Neuronal stem cell (in vitro differentiated cells): Measurements from ENCODE around the gene LILRB4.
"Not testable (repeated sequence)": the region's sequence is repeated elsewhere in the genome, so short reads cannot be mapped to it uniquely, and the experiment has no call there.

Experiments
- DNase-seq: peaks from one replicate; pipeline ENCODE4 v3.0.0-alpha.2; 2013; ENCODE audit warnings: low spot score
- H2AFZ ChIP-seq: one replicate; pipeline ENCODE4 v1.6.1; 2013; ENCODE audit warnings: mild to moderate bottlenecking, low read length, inconsistent platforms
- H2AK5ac ChIP-seq: 2 replicates; pipeline ENCODE4 v1.6.1; 2013; ENCODE audit warnings: low read depth, mild to moderate bottlenecking, inconsistent platforms, low read length, moderate library complexity, mixed read lengths
- H2BK120ac ChIP-seq: 2 replicates; pipeline ENCODE4 v1.6.1; 2013; ENCODE audit warnings: low read depth, mild to moderate bottlenecking, inconsistent platforms, low read length, moderate library complexity, mixed read lengths
- H2BK12ac ChIP-seq: one replicate; pipeline ENCODE4 v1.6.1; 2013; ENCODE audit warnings: low read length, inconsistent platforms
- H2BK15ac ChIP-seq: 2 replicates; pipeline ENCODE4 v1.6.1; 2013; ENCODE audit warnings: mild to moderate bottlenecking, low read length, inconsistent platforms, mixed read lengths
- H2BK5ac ChIP-seq: one replicate; pipeline ENCODE4 v1.6.1; 2013; ENCODE audit warnings: inconsistent platforms, mild to moderate bottlenecking, low read length, moderate library complexity
- H3K14ac ChIP-seq: one replicate; pipeline ENCODE4 v1.6.1; 2013; ENCODE audit warnings: low read length, inconsistent platforms
- H3K18ac ChIP-seq: 2 replicates; pipeline ENCODE4 v1.6.1; 2013; ENCODE audit warnings: low read length, inconsistent platforms
- H3K23ac ChIP-seq: 2 replicates; pipeline ENCODE4 v1.6.1; 2013; ENCODE audit warnings: low read depth, mild to moderate bottlenecking, mixed read lengths, low read length, inconsistent platforms; ENCODE audit not compliant: poor library complexity
- H3K27ac ChIP-seq: replicated peaks from 3 replicates; pipeline ENCODE4 v1.5.1; 2013; ENCODE audit warnings: low read length, inconsistent platforms
- H3K27me3 ChIP-seq, 3 experiments: 2 replicates each; pipeline ENCODE4 v1.6.1; 2013; ENCODE audit warnings: low read length in 3 of 3, mild to moderate bottlenecking in 2 of 3, inconsistent platforms in 1 of 3, low read depth in 1 of 3, mixed read lengths in 1 of 3, moderate library complexity in 1 of 3; ENCODE audit not compliant: control insufficient read depth in 3 of 3, insufficient read depth in 3 of 3
- H3K36me3 ChIP-seq, 2 donors: replicated peaks in 1 of 2; 2 replicates each; pipeline ENCODE4 v1.6.1; 2013; ENCODE audit warnings: low read length in 2 of 2; ENCODE audit not compliant: control insufficient read depth in 2 of 2, insufficient read depth in 2 of 2
- H3K4ac ChIP-seq: 2 replicates; pipeline ENCODE4 v1.6.1; 2013; ENCODE audit warnings: inconsistent platforms, mild to moderate bottlenecking, low read length, moderate library complexity
- H3K4me1 ChIP-seq, 2 donors: 1 replicate in 1 of 2; 2 replicates in 1 of 2; pipeline ENCODE4 v1.6.1; 2013; ENCODE audit warnings: low read length in 2 of 2, low read depth in 1 of 2; ENCODE audit not compliant: control insufficient read depth in 2 of 2, insufficient read depth in 1 of 2
- H3K4me2 ChIP-seq: one replicate; pipeline ENCODE4 v1.6.1; 2013; ENCODE audit warnings: mild to moderate bottlenecking, low read length, inconsistent platforms; ENCODE audit not compliant: insufficient read depth, poor library complexity, severe bottlenecking
- H3K4me3 ChIP-seq, 2 donors: 2 replicates each; pipeline ENCODE4 v1.5.1; 2013; ENCODE audit warnings: low read length in 2 of 2, mild to moderate bottlenecking in 2 of 2, inconsistent platforms in 1 of 2, moderate library complexity in 1 of 2
- H3K79me1 ChIP-seq: one replicate; pipeline ENCODE4 v1.6.1; 2013; ENCODE audit warnings: low read depth, mild to moderate bottlenecking, inconsistent platforms, low read length, moderate library complexity
- H3K9ac ChIP-seq: one replicate; pipeline ENCODE4 v1.6.1; 2013; ENCODE audit warnings: mild to moderate bottlenecking, low read depth, low read length, inconsistent platforms; ENCODE audit not compliant: poor library complexity
- H3K9me3 ChIP-seq, 2 donors: replicated peaks in 1 of 2; 2 replicates each; pipeline versions ENCODE3 to v1.6.1; 2013; ENCODE audit warnings: low read length in 2 of 2, mild to moderate bottlenecking in 2 of 2, inconsistent platforms in 1 of 2, low read depth in 1 of 2, mixed read lengths in 1 of 2, moderate library complexity in 1 of 2; ENCODE audit not compliant: control insufficient read depth in 2 of 2, insufficient read depth in 1 of 2
- H4K8ac ChIP-seq: one replicate; pipeline ENCODE4 v1.6.1; 2013; ENCODE audit warnings: low read depth, mild to moderate bottlenecking, inconsistent platforms, low read length, moderate library complexity
- H4K91ac ChIP-seq: one replicate; pipeline ENCODE4 v1.6.1; 2013; ENCODE audit warnings: low read length, low read depth, mild to moderate bottlenecking, inconsistent platforms; ENCODE audit not compliant: poor library complexity
- WGBS, 2 donors: extraction: QIAGEN DNeasy Blood & Tissue Kit; methylation state at CpG; one replicate each; pipeline ENCODE4 v1.1.7; 2013; ENCODE audit warnings: missing lambda C conversion rate in 2 of 2, mixed read lengths in 1 of 2; ENCODE audit not compliant: insufficient read length in 2 of 2, insufficient replicate concordance in 1 of 2; ENCODE audit errors: extremely low coverage in 2 of 2; 5-methylcytosine and 5-hydroxymethylcytosine counted together

LILRB4 gene

DNA sequence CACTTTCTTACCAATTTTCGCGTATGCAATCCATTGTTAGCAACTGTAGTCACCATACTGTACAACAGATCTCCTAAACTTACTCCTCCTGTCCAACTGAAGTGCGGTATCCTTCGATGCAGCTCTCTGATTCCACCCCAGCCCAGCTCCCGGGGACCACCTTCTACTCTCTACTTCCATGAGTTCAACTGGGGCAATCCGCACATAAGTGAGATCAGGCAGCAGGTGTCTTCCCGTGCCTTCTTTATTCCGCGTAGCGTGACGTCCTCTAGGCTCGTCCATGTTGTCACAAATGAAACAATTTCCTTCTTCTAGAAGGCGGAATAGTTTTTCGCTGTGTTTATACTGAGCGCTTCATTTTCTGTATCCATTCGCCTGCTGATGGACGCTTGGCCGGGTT lies 24.1 kb upstream of the LILRB4 start:
- Histone ChIP-seq H2AFZ (no peak overlapping the region), H3K14ac (no peak overlapping the region), H3K18ac (no peak overlapping the region), H3K79me1 (no peaks in the 10 kb centered on the region), H4K91ac (no peak overlapping the region), H2AK5ac (no peak overlapping the region), H2BK5ac (no peak overlapping the region), H3K4me2 (no peak overlapping the region), H3K9ac (no peak overlapping the region), H3K4me1 (no peaks in the 10 kb centered on the region), H2BK12ac (no peak overlapping the region), H2BK15ac (no peak overlapping the region), H3K27ac (no peak overlapping the region), H3K23ac (no peak overlapping the region), H2BK120ac (no peak overlapping the region), H4K8ac (no peak overlapping the region), H3K27me3 (peaks cover 0 to 3% (median 0%) of the 10 kb centered on the region in 3 experiments), H3K4me3 (no peak overlapping the region), H3K36me3 (no peaks in the 10 kb centered on the region), H3K9me3 (peaks cover 0 to 8% of the 10 kb centered on the region in 2 donors), H3K4ac (no peak overlapping the region)
- no peak for DNase-seq
- WGBS, 2 donors = no CpG with 5 or more reads among the region's 18 CpGs

DNA sequence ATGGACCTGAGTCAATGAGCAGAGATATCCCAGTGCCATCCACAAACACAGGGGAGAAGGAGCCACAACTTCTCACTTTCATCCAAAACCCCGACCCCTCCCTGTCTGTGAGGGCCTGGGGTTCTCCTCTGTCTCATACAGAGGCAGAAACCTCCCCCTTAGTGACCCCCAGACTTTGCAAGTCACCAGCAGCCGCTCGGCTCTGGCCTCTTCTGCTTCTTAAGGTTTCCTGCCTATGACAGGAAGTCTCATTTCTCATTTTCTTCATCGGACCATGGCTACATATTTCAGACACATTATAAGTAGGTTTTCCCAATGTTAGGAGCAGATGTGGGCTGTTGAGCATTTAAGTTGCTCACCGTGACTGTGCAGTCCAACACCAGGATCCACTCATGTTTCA lies 19.8 kb upstream of the LILRB4 start:
- not testable (repeated sequence) for H2BK5ac ChIP-seq, H2AK5ac ChIP-seq, H3K79me1 ChIP-seq, H4K91ac ChIP-seq, H3K23ac ChIP-seq, H3K4me3 ChIP-seq, H2AFZ ChIP-seq, H3K9ac ChIP-seq, H3K27me3 ChIP-seq, H3K4ac ChIP-seq, H2BK15ac ChIP-seq, H3K36me3 ChIP-seq, H3K4me2 ChIP-seq, H3K27ac ChIP-seq, H3K18ac ChIP-seq, H2BK12ac ChIP-seq, H3K4me1 ChIP-seq, H4K8ac ChIP-seq, H2BK120ac ChIP-seq, DNase-seq, H3K14ac ChIP-seq
- no CpG with 5 or more reads among the region's 5 CpGs for WGBS, 2 donors
- peaks cover 0 to 11% of the 10 kb centered on the region in 2 donors for H3K9me3 ChIP-seq

DNA sequence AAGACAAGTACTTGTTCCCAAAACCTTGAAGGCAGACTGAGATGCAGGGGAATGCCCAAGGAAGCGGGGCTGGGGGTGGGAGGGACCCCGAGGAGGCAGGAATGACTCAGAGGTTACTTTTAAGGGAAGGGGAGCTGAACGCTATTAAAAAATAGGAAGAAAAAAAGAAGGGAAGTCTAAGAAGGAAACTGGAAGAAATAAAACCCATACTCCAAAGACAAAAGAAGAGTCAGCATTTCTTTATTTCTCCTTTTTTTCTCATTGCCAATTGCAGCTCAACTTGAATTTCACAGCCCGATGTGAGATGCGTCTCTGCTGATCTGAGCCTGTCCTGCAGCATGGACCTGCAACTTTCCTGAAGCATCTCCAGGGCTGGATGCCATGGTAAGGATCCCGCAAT lies 19.2 kb upstream of the LILRB4 start:
- not testable (repeated sequence) for H3K4me3 ChIP-seq, H4K8ac ChIP-seq, H3K23ac ChIP-seq, H2BK120ac ChIP-seq, H2BK12ac ChIP-seq, H3K4me1 ChIP-seq, H3K36me3 ChIP-seq, H3K27me3 ChIP-seq, H3K9ac ChIP-seq, H3K79me1 ChIP-seq, H3K14ac ChIP-seq, H2BK15ac ChIP-seq, DNase-seq, H4K91ac ChIP-seq, H2AK5ac ChIP-seq, H2BK5ac ChIP-seq, H3K4me2 ChIP-seq, H3K4ac ChIP-seq, H3K18ac ChIP-seq, H2AFZ ChIP-seq, H3K27ac ChIP-seq
- H3K9me3 ChIP-seq = peaks cover 0 to 15% of the 10 kb centered on the region in 2 donors
- no CpG with 5 or more reads among the region's 6 CpGs for WGBS, 2 donors

DNA sequence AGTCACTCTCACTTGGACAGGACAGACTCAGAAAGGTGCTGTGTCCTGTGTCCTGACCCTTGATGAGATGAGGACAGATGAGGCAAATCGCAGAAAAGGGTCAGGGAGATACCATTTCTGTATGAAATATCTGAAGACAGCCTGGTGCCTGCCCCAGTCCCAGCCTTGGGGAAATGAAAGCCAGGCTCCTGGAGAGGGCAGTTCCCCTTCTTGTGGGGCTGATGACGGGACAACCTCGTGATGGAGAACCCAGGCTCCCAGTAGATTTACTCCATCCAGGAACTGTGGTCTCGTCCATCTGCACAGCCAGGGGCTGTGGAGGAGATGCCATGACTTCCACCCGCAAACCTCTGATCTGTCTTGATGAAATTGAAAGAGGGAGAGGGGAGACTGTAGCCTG lies 18.7 kb upstream of the LILRB4 start:
- H3K9me3 ChIP-seq = peaks cover 0 to 13% of the 10 kb centered on the region in 2 donors
- no peak for DNase-seq

More for the DNA sequence above, 18.7 kb upstream of the LILRB4 start:
- peaks cover 0 to 8% (median 0%) of the 10 kb centered on the region in 3 experiments for H3K27me3 ChIP-seq
- no peak overlapping the region for H3K9ac ChIP-seq
- H2BK5ac ChIP-seq = no peak overlapping the region
- no peak overlapping the region for H3K27ac ChIP-seq
- H3K4ac ChIP-seq = no peak overlapping the region
- H3K36me3 ChIP-seq = no peaks in the 10 kb centered on the region
- no peak overlapping the region for H2AFZ ChIP-seq
- H2BK15ac ChIP-seq = no peak overlapping the region
- no peak overlapping the region for H2BK120ac ChIP-seq
- H2AK5ac ChIP-seq = no peak overlapping the region
- H4K8ac ChIP-seq = no peak overlapping the region
- no peaks in the 10 kb centered on the region for H3K79me1 ChIP-seq
- H2BK12ac ChIP-seq = no peak overlapping the region
- no peak overlapping the region for H3K18ac ChIP-seq
- no peak overlapping the region for H3K23ac ChIP-seq
- H3K4me3 ChIP-seq = no peak overlapping the region
- H3K4me1 ChIP-seq = no peaks in the 10 kb centered on the region
- H3K14ac ChIP-seq = no peak overlapping the region
- no peak overlapping the region for H4K91ac ChIP-seq
- no CpG with 5 or more reads among the region's 5 CpGs for WGBS, 2 donors
- H3K4me2 ChIP-seq = no peak overlapping the region
